ENCODE data around the gene COL6A1.
A peak's percentile ranks its signal among the peaks of the same experiment; 100 is the strongest.

The COL6A1 gene

GRCh38 chr21:45981151-45982091, at the start of gene COL6A1:
Gene COL6A1 (plus strand): TSS chr21:45981770. CDS start chr21:45981851, 81 bp downstream.
- Histone ChIP-seq H3K4me3 (IDR thresholded peaks at IDR 0.05; ENCODE audit: insufficient read depth, low read depth, low read length) (no peak within 1 kb of the TSS), H2AFZ (ENCODE audit: low read depth) (peak within 1 kb of the TSS; percentile 47), H3K79me2 (ENCODE audit: insufficient read depth, low read depth) (no peaks in the 10 kb centered on the region), H3K9ac (no peak within 1 kb of the TSS), H3K4me1 (ENCODE audit: low read depth, poor library complexity, severe bottlenecking) (no peaks in the 10 kb centered on the region), H4K20me1 (ENCODE audit: insufficient read depth) (no peaks in the 10 kb centered on the region), H3K27me3 (ENCODE audit: insufficient read depth, low read depth) (peaks cover 20% of the 10 kb centered on the region), H3K4me2 (peak within 1 kb of the TSS; percentile 64; the same call in 1 of the 2 replicates), H3K36me3 (ENCODE audit: insufficient read depth) (no peaks in the 10 kb centered on the region), H3K27ac (no peak within 1 kb of the TSS)
- no peak for TF ChIP-seq CTCF (conservative IDR thresholded peaks at IDR 0.05; ENCODE audit: low read depth, low read length)

- H4K20me1 ChIP-seq (ENCODE audit: insufficient read depth) = no peaks in the 10 kb centered on the region
- H3K27ac ChIP-seq = no peak overlapping the region
- H3K27me3 ChIP-seq (ENCODE audit: insufficient read depth, low read depth) = peaks cover 50% of the 10 kb centered on the region
These were observed 48.6 kb upstream of the COL6A1 start for GRCh38 chr21:45932922-45933502.

GRCh38 chr21:45934085-45934484, 47.5 kb upstream of the COL6A1 start:
- TF ChIP-seq CTCF (conservative IDR thresholded peaks at IDR 0.05; ENCODE audit: low read depth, low read length) = no peak

More at GRCh38 chr21:45932922-45933502, 48.6 kb upstream of the COL6A1 start:
- H3K4me1 ChIP-seq (ENCODE audit: low read depth, poor library complexity, severe bottlenecking) = no peaks in the 10 kb centered on the region
- no peak overlapping the region for H3K4me2 ChIP-seq
- H2AFZ ChIP-seq (ENCODE audit: low read depth) = no peak overlapping the region
- no peaks in the 10 kb centered on the region for H3K79me2 ChIP-seq (ENCODE audit: insufficient read depth, low read depth)
- no peak for TF ChIP-seq CTCF (conservative IDR thresholded peaks at IDR 0.05; ENCODE audit: low read depth, low read length)
- H3K4me3 ChIP-seq (IDR thresholded peaks at IDR 0.05; ENCODE audit: insufficient read depth, low read depth, low read length) = no peak overlapping the region
- H3K36me3 ChIP-seq (ENCODE audit: insufficient read depth) = no peaks in the 10 kb centered on the region
- H3K9ac ChIP-seq = no peak overlapping the region

GRCh38 chr21:45934554-45934953, 47.0 kb upstream of the COL6A1 start:
- Histone ChIP-seq H3K4me2 (no peak overlapping the region), H3K27ac (no peak overlapping the region), H3K4me1 (ENCODE audit: low read depth, poor library complexity, severe bottlenecking) (no peaks in the 10 kb centered on the region), H4K20me1 (ENCODE audit: insufficient read depth) (no peaks in the 10 kb centered on the region), H3K27me3 (ENCODE audit: insufficient read depth, low read depth) (peaks cover 49% of the 10 kb centered on the region), H3K9ac (no peak overlapping the region), H3K36me3 (ENCODE audit: insufficient read depth) (no peaks in the 10 kb centered on the region), H3K4me3 (IDR thresholded peaks at IDR 0.05; ENCODE audit: insufficient read depth, low read depth, low read length) (no peak overlapping the region), H3K79me2 (ENCODE audit: insufficient read depth, low read depth) (no peaks in the 10 kb centered on the region), H2AFZ (ENCODE audit: low read depth) (no peak overlapping the region)
- no peak for TF ChIP-seq CTCF (conservative IDR thresholded peaks at IDR 0.05; ENCODE audit: low read depth, low read length)

More at GRCh38 chr21:45934085-45934484, 47.5 kb upstream of the COL6A1 start:
- Histone ChIP-seq H2AFZ (ENCODE audit: low read depth) (no peak overlapping the region), H3K36me3 (ENCODE audit: insufficient read depth) (no peaks in the 10 kb centered on the region), H3K79me2 (ENCODE audit: insufficient read depth, low read depth) (no peaks in the 10 kb centered on the region), H3K27ac (no peak overlapping the region), H3K4me1 (ENCODE audit: low read depth, poor library complexity, severe bottlenecking) (no peaks in the 10 kb centered on the region), H3K4me3 (IDR thresholded peaks at IDR 0.05; ENCODE audit: insufficient read depth, low read depth, low read length) (no peak overlapping the region), H3K4me2 (no peak overlapping the region), H4K20me1 (ENCODE audit: insufficient read depth) (no peaks in the 10 kb centered on the region), H3K9ac (no peak overlapping the region), H3K27me3 (ENCODE audit: insufficient read depth, low read depth) (peaks cover 47% of the 10 kb centered on the region)

Data from KMS-11 (cell line).